Muscle of leg (tissue), 11 donors: ENCODE results near the gene SPATA3. TPM values are rescaled to one million over a fixed set of nuclear protein-coding genes. Genes with fewer than 3 reads are reported as not detected.

Experiments
- DNase-seq: peaks from one replicate; pipeline ENCODE4 v3.0.0; 2013
- H3K27ac ChIP-seq: one replicate; pipeline ENCODE4 v1.5.1; 2013; ENCODE audit warnings: mild to moderate bottlenecking, low read length, control low read depth
- H3K27me3 ChIP-seq: one replicate; pipeline ENCODE4 v1.6.1; 2013; ENCODE audit warnings: low read length; ENCODE audit not compliant: control insufficient read depth, insufficient read depth
- H3K36me3 ChIP-seq: one replicate; pipeline ENCODE4 v1.6.1; 2013; ENCODE audit warnings: low read length; ENCODE audit not compliant: control insufficient read depth, insufficient read depth
- H3K4me1 ChIP-seq: one replicate; pipeline ENCODE4 v1.6.1; 2013; ENCODE audit warnings: low read length; ENCODE audit not compliant: control insufficient read depth, insufficient read depth
- H3K4me3 ChIP-seq: one replicate; pipeline ENCODE4 v1.5.1; 2013; ENCODE audit warnings: low read length, control low read depth
- H3K9me3 ChIP-seq: replicated peaks from 2 replicates; pipeline ENCODE4 v1.6.1; 2013; ENCODE audit warnings: low read depth, low read length; ENCODE audit not compliant: control insufficient read depth
- WGBS: methylation state at CpG from one replicate; pipeline ENCODE4 v1.1.5; 2013; ENCODE audit warnings: missing lambda C conversion rate; ENCODE audit not compliant: insufficient coverage; 5-methylcytosine and 5-hydroxymethylcytosine counted together
- polyA plus RNA-seq, 8 donors: library from polyadenylated mRNA; unstranded; fragments of 120-200 nt; gene quantifications; one replicate each; pipeline versions ENCODE4 v1.2.1 to v1.2.3, GENCODE V29; 2013; ENCODE audit warnings: inconsistent platforms in 1 of 8, low replicate concordance in 1 of 8; ENCODE audit not compliant: insufficient read length in 8 of 8, insufficient read depth in 1 of 8
- total RNA-seq: library from RNA; stranded (reverse); fragments of 120-200 nt; gene quantifications from one replicate; pipeline ENCODE4 v1.2.4, GENCODE V29; 2013

Gene SPATA3
- total and polyA plus RNA-seq, 9 donors, result not detected

GRCh38 chr2:231057590-231057989, 61.7 kb downstream of the SPATA3 start:
- H3K27me3 ChIP-seq, result no peaks in the 10 kb centered on the region
- peaks cover 7% of the 10 kb centered on the region for H3K36me3 ChIP-seq
- peak overlapping the region; percentile 81 for H3K27ac ChIP-seq
- H3K9me3 ChIP-seq, result no peaks in the 10 kb centered on the region
- no peak for DNase-seq
- WGBS, result no CpG with 5 or more reads among the region's 10 CpGs
- peaks cover 19% of the 10 kb centered on the region for H3K4me1 ChIP-seq
- peak overlapping the region; percentile 99 for H3K4me3 ChIP-seq

Other genes starting within 250 kb of the SPATA3 start
- gene ITM2C, start 131.2 kb upstream of the SPATA3 start, total RNA-seq, result 101 TPM
- gene ITM2C, start 131.2 kb upstream of the SPATA3 start, polyA plus RNA-seq, result 100 to 1,000 TPM; 152 to 327 (median 226) TPM
- gene GPR55, start 70.9 kb upstream of the SPATA3 start, total RNA-seq, result not detected
- under 1 TPM in 2 of 8 donors, not detected in 6; 0.04 to 0.08 TPM for gene GPR55, start 70.9 kb upstream of the SPATA3 start, polyA plus RNA-seq
- gene C2orf72, start 41.4 kb downstream of the SPATA3 start, total RNA-seq, result 0.62 TPM
- gene C2orf72, start 41.4 kb downstream of the SPATA3 start, polyA plus RNA-seq, result 1 to 10 TPM in 2 of 8 donors, under 1 TPM in 6; 0.44 to 2.1 (median 0.65) TPM
- gene PSMD1, start 60.7 kb downstream of the SPATA3 start, total RNA-seq, result 83.4 TPM
- 10 to 100 TPM; 69.1 to 82.8 (median 76.4) TPM for gene PSMD1, start 60.7 kb downstream of the SPATA3 start, polyA plus RNA-seq
- 0.22 TPM for gene HTR2B, start 128.9 kb downstream of the SPATA3 start, total RNA-seq
- under 1 TPM in 7 of 8 donors, not detected in 1; 0.06 to 0.32 (median 0.22) TPM for gene HTR2B, start 128.9 kb downstream of the SPATA3 start, polyA plus RNA-seq
- gene ARMC9, start 202.5 kb downstream of the SPATA3 start, total RNA-seq, result 6.6 TPM
- 1 to 10 TPM; 3.6 to 9.4 (median 5.3) TPM for gene ARMC9, start 202.5 kb downstream of the SPATA3 start, polyA plus RNA-seq